T47D (cell line): ENCODE data around the gene DFFB.

Source experiments
- DNase-seq, 2 experiments: peaks; one replicate each; pipeline versions ENCODE4 v3.0.0 to v3.0.0-alpha.2; 2011 to 2012; ENCODE audit warnings: low read depth in 1 of 2, low spot score in 1 of 2
- JUND ChIP-seq: IDR thresholded peaks from 2 replicates; pipeline ENCODE4 v1.6.1; 2012; ENCODE audit warnings: low read depth
- in situ Hi-C: cut with HindIII; loops from 2 replicates; pipeline ENCODE4 v1.10.0; 2016; ENCODE audit warnings: low sequenced_read_pairs, low pct_unique_long_range_greater_than_20kb

DFFB gene

DNA sequence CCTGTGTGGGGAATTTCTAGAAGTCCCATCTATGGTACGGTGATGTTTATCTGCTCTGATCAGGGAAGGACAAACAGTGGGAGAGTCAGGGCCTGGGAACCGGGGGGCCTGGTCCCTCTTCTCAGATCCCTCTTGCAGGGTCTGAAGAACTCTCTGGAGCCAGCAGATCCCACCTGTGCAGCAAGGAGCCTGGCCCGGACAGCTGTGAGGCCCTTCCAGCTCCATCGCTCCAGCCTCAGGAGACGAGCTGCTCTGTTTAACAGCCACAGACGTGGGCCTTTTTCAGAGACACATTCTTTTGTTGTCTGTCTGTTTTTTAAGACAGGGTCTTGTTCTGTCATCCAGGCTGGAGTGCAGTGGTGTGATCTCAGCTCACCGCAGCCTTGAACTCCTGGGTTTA lies 28.3 kb downstream of the DFFB start:
- no peak for TF ChIP-seq JUND
- no peak for DNase-seq
- in situ Hi-C loops, result no loop called here

DNA sequence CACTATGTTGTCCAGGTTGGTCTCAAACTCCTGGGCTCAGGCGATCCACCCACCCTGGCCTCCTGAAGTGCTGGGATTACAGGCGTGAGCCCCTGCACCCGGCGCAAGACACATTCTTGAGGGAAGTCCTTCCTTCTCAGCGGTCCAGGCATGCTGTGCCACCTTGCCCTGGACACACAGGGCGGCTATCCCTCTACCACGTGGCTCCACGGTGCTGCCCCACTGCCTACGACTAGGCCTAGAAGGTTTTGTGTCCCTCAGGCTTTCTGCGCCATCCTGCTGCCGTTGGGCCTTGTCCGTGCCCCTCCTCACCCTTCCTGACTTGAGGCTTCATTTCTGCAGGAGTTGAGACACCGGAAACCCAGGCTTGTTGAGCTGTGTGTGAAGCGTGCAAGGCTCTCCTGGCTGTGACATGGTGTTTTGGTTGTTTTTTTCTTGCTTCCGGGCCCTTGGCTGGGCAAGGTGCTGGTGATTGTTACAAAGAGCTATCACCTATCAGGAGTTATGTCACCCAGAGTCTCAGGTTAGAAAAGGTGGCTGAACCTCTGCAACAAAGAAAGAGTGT lies 28.9 kb downstream of the DFFB start:
- TF ChIP-seq JUND, result no peak
- in situ Hi-C loops, result no loop called here
- DNase-seq, result no peak

DNA sequence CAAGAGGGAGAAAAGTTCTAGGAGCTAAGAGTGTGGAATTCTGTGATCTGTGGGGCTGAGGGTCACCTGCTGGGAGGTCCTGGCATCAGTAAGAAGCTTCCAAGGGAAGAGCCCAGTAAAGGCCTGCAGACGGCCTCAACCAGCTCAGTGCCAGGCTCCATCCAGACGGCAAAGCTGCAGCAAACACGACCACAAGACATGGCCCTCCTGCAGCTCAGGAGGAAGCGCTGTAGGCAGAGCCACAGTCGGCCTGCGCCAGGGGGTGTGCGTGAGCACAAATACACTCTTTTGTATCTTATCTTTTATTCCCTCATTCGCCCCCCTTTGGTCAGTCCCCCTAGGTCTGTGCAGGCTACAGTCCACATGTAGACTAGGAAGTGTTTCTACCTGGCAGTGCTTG lies 29.4 kb downstream of the DFFB start:
- in situ Hi-C loops, result no loop called here
- no peak for DNase-seq
- no peak for TF ChIP-seq JUND

DNA sequence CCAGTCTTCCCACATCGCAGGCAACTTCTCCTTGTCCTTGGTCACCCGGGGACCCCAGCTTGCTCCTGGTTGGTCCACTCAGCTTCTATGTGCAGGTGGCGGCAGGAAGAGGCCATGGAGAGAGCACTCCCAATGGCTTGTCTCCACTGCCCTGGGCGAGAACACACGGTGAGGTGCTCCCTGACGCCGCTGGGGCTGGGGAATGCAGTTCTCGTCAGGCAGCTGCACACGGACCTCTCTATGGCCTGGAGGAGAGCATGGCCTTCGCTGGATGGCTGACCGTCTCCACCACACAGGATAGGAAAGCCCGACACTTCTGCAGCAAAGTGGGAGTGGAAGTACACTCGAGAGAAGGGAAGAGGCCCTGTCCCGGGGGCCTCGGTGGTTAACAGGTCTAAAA lies 31.0 kb downstream of the DFFB start:
- no peak for DNase-seq
- no peak for TF ChIP-seq JUND
- in situ Hi-C loops, result no loop called here

DNA sequence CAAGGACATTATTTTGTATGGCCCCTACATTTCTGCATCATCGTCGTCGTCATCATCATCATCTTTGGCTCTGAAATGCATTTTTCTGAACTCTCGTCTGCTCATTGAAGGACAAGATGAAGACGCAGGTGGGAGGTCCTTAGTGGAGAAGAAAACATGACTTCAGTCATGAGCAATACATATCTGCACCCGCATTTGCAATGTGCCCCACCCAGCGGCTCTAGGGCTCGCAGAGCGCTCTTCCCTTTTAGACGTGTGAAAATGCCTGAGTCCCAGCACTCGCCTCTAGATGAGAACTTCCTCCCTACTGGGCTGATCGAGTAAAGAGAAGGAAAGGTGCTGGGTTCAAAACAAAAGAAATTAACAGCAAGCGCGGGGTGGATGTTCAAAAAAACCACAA lies 32.7 kb downstream of the DFFB start:
- in situ Hi-C loops, result no loop called here
- no peak for DNase-seq
- TF ChIP-seq JUND, result no peak

DNA sequence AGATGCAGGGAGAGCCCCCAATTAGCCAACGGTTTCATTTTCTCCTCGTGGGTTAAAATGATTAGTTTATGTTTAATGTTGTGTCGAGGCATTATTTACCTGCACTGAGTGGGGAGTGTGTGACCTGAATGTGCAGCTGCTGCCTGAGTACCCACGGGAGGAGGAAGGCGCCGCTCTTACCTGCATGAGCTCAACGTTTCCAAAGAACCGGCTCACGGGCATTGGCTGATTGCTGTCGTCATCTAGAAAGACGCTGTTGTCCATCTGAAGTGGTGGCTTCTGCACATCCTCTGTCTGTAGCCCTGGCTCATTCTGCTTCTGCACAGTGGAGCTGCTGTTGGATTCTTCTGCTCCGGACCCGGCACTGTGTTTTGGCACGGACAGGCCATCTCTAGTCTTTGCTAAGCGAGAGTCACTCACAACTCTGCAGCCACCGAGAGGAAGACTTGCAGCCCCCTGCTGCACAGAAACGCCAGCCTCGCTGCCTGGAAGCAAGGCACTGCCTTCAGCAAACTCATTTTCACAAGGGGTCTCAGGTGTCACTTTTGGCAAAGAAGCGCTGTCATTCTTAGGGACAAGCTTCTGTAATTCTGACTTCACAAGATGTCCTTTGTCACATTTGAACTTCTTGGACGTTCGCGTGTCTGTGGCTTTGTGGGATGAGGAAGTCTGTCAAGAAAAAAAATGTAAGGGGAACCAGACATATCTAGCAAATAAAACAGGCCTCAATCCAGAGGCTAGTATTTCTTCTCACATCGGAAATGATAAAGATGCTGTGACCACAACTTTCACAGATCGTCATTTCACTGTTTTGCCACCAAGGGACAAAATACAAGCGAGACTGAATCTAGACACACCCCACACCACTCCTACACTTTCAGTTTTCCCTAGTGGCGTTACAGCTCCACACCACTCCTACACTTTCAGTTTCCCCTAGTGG lies 33.4 kb downstream of the DFFB start:
- in situ Hi-C loops, result no loop called here
- DNase-seq, result no peak
- TF ChIP-seq JUND, result no peak

DNA sequence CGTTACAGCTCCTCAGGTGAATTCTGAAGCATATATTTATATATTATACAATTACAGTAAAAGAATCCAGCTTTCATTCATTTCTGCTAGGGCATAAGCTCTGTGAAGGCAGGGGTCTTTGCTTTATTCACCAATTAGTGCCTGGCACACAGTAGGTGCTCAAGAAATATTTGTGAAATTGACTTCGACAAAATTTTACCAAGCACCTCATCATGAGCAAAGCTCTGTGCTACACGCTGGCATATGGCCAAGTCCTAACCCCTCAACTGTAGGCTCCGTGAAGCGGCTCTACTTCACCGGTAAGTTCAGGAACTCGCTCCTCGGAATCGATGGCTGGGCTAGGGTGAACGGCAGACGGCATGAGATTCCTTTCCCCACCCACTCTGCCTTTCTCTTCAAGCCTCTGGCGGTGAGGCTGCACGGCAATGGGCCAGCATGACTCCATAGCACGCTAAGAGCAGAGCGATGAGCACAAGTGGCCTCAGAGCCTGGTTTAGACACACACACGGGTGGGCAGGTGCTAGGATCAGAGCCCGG lies 34.1 kb downstream of the DFFB start:
- in situ Hi-C loops, result no loop called here
- TF ChIP-seq JUND, result no peak
- no peak for DNase-seq

DNA sequence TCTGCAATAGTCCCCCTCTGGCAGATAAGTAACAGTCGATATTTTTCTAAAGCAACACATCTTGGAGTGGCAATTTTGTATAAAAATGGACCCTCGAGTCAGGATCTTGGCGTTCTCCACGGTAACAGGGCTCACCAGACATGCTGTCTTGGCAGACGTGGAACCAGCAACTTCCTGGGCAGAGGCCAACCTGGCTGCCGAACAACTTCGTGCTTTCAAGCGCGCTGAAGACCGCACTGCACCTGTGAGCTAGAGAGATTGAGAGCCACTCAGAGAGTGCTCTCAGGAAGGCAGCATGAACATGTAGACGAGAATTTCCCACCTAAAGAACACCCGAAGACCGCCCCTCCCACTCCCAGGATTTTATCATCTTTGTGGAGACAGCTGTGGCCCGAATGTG lies 35.5 kb downstream of the DFFB start:
- no peak for DNase-seq
- in situ Hi-C loops, result no loop called here
- no peak for TF ChIP-seq JUND

DNA sequence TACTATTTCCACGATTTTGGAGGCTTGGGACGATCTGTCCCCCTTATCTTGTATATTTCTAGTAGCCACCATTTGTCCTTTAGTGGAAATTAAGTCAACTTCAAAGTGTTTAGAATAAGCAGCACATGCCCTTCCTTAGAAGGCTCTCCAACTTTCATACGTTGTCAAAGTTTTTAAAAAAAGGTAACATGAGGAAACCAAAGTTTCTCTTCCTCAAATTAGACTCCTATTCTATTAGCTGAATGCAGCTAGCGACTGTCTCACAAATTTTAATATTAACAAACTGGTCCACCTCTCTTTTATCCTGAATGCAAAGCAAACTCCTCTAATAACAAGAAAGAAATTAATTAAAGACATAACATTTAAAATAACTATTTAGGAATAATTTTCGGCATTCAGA lies 35.9 kb downstream of the DFFB start:
- in situ Hi-C loops, result no loop called here
- no peak for TF ChIP-seq JUND
- no peak for DNase-seq

DNA sequence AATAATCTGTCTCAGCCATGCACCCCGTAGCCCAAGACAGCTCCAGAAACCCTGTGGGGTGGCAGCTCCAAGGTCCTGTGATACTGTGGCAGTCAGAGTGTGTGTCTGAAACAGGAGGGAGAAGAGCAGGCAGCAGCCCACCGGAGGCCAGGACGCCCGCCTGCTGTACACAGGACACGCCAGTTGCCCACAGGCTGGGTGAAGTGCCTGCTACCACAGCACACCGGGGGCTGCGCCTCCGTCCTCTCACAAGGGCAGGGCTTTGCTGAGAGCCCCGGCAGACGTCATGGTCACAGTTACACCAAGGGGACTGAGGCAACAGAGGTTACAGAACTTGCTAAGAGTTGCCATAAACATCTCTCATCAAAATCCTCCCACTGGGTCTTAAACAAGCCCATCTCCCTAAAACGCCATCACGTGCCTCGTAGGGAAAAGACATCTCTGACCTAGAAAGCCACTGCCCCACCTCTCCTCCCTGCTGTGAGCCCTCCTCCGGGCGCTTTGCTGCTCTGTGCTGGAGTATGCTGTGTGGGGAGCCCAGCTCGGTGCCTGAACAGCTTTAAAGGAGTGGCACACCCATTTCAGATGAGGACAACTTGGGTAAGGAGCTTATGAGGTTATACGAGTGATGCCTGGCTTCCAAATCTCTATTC lies 37.5 kb downstream of the DFFB start:
- in situ Hi-C loops, result no loop called here
- no peak for TF ChIP-seq JUND
- DNase-seq, result no peak

DNA sequence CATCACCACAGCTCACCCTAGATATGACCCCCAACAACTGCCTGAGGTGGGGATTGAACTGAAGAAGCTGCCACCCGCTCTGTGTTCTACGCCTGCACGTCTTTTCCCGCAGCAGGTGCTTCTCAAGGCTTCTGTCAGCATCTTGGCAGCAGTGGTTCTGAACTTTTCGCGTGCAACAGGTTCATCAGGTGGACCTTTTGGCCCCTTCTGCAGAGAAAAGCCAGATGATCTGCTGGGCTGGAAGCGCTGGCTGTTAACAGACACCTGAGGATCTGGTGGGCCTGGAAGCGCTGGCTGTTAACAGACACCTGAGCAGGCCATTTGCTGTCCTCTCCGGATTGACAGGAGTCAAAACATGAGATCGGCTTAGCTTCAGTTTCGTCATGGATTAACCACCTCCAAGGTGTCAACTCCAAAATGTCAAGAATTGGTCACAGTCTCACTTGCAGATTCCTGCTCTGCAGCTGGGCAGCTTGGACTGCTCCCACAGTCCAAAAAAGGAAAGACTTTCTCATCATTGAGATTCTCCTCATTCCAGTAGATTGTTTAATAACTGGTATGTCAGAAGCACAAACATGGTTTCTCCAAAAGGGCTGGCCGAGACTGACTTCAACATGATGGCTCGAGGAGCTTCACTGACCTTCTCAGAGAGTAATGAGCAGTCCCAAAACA lies 38.1 kb downstream of the DFFB start:
- DNase-seq, result no peak
- in situ Hi-C loops, result no loop called here
- TF ChIP-seq JUND, result no peak

DNA sequence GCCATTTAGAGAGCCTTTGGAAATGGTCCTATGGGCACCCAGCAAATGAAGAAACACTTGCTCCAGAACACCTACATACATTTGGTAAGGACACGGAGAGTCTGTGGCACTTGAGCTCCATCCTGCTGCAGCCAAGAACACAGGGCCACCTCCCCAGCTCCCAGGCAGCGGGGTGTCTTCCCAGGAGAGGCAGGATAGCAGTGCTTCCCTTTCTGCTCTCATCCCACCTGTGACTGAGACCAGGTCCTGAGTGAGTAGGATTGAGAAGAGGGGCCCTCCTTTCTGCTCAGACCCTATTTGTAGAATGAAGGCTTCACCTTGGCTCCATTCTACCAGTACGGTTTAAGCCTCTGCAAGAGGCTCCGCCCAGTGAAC lies 38.7 kb downstream of the DFFB start:
- in situ Hi-C loops, result no loop called here
- no peak for TF ChIP-seq JUND
- no peak for DNase-seq
